Suprapubic skin (tissue), 4 donors: ENCODE measurements around the gene LIN37. TPM values are rescaled to one million over a fixed set of nuclear protein-coding genes. Genes with fewer than 3 reads are reported as not detected.

Experiments
- DNase-seq, 2 donors: peaks; one replicate each; pipeline ENCODE4 v3.0.0-alpha.2; 2019; ENCODE audit warnings: low spot score in 2 of 2
- H3K27ac ChIP-seq: fragments of 200-600 bp; sonication (generic); one replicate; pipeline ENCODE4 v1.5.1; 2019
- H3K27me3 ChIP-seq: fragments of 200-600 bp; sonication (generic); one replicate; pipeline ENCODE4 v1.5.1; 2019
- H3K36me3 ChIP-seq: fragments of 200-600 bp; sonication (generic); one replicate; pipeline ENCODE4 v1.5.1; 2019
- H3K4me1 ChIP-seq: fragments of 200-600 bp; sonication (generic); one replicate; pipeline ENCODE4 v1.5.1; 2019
- H3K4me3 ChIP-seq: fragments of 200-600 bp; sonication (generic); one replicate; pipeline ENCODE4 v1.5.1; 2019; ENCODE audit warnings: mild to moderate bottlenecking
- H3K9me3 ChIP-seq: fragments of 200-600 bp; sonication (generic); one replicate; pipeline ENCODE4 v1.5.1; 2019
- EP300 ChIP-seq: sonication (generic); formaldehyde crosslinking; IDR thresholded peaks from one replicate; pipeline ENCODE4 v1.6.1; 2017; ENCODE audit warnings: antibody characterized with exemption
- POLR2A ChIP-seq, 2 donors: fragments of 450-650 bp; IDR thresholded peaks; one replicate each; pipeline ENCODE4 v1.6.1; 2017; ENCODE audit warnings: antibody characterized with exemption in 2 of 2, mild to moderate bottlenecking in 2 of 2, moderate library complexity in 2 of 2
- POLR2AphosphoS5 ChIP-seq, 3 donors: sonication (generic); formaldehyde crosslinking; IDR thresholded peaks; one replicate each; pipeline ENCODE4 v1.6.1; 2017; ENCODE audit warnings: antibody characterized with exemption in 3 of 3
- WGBS: methylation state at CpG from one replicate; pipeline ENCODE4 v1.1.5; 2018; 5-methylcytosine and 5-hydroxymethylcytosine counted together
- total RNA-seq, 4 donors: library from RNA; depleted of rRNA; stranded (reverse); fragments of >200 nt; gene quantifications; one replicate each; pipeline ENCODE4 v1.1.0, GENCODE V29; 2016
- TF ChIP-seq, protein P1 (sequence below), 2 donors: fragments of 200-600 bp in 1 of 2; fragments of 450-650 bp in 1 of 2; sonication (generic) in 1 of 2; IDR thresholded peaks; one replicate each; pipeline ENCODE4 v1.5.1; 2016 to 2019; ENCODE audit warnings: antibody characterized with exemption in 2 of 2, mild to moderate bottlenecking in 1 of 2, moderate library complexity in 1 of 2

Gene LIN37
- total RNA-seq, 4 donors from 2014 or later, result 11.0 to 21.5 (median 20.0) TPM

DNA sequence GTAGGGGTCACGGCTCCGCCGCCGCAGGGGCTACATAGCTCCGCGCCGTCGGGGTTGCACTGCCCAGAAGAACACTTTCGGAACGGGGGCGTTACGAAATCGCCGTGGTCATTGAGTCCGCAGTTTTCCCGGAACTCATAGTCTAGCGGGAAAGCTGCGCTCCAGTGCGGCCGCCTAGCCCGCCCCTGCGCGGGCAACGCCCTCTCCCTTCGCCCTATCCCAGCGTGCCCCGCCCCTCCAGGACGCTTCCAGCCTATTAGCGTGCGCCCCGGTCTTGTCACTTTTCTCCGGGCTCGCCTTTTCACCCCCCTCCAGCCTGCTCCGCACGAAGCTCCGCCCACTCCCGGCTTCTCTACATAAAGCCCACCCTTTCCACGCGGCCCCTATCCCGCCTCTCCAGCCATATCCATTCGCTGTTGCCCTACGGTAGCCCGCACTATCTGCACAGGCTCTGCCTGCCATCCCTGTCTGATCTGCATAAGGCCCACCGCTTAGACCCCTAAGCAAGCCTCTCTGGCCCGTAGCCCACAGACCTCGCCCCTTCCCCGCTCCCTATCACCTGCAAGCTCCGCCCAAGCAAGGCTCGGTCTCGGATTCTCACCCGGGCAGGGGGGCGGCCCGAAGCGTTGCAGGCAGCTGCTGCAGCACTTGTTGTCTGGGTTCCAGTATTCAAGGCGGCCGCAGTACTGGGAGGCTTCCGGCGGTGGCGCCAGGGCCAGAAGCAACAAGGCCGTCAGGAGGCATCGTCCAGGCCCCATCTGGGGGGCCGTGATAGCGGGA lies 7.8 kb upstream of the LIN37 start:
- Histone ChIP-seq H3K4me3 (peak overlapping the region; percentile 69), H3K36me3 (peaks cover 32% of the 10 kb centered on the region), H3K4me1 (peaks cover 29% of the 10 kb centered on the region), H3K9me3 (no peaks in the 10 kb centered on the region), H3K27ac (peak overlapping the region; percentile 79), H3K27me3 (no peaks in the 10 kb centered on the region)
- peak; percentile 99 for DNase-seq
- WGBS, result under 1% methylated on average over 54 of the region's 63 CpGs
- TF ChIP-seq POLR2A (IDR thresholded peaks at IDR 0.05), result peak in 1 of 2 donors; percentile 41
- TF ChIP-seq POLR2AphosphoS5 (IDR thresholded peaks at IDR 0.05), result peak in 2 of 3 donors; percentile 65 to 86
- TF ChIP-seq, protein P1, sequence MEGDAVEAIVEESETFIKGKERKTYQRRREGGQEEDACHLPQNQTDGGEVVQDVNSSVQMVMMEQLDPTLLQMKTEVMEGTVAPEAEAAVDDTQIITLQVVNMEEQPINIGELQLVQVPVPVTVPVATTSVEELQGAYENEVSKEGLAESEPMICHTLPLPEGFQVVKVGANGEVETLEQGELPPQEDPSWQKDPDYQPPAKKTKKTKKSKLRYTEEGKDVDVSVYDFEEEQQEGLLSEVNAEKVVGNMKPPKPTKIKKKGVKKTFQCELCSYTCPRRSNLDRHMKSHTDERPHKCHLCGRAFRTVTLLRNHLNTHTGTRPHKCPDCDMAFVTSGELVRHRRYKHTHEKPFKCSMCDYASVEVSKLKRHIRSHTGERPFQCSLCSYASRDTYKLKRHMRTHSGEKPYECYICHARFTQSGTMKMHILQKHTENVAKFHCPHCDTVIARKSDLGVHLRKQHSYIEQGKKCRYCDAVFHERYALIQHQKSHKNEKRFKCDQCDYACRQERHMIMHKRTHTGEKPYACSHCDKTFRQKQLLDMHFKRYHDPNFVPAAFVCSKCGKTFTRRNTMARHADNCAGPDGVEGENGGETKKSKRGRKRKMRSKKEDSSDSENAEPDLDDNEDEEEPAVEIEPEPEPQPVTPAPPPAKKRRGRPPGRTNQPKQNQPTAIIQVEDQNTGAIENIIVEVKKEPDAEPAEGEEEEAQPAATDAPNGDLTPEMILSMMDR (IDR thresholded peaks at IDR 0.05), result no peak
- peak; percentile 17 for TF ChIP-seq EP300

DNA sequence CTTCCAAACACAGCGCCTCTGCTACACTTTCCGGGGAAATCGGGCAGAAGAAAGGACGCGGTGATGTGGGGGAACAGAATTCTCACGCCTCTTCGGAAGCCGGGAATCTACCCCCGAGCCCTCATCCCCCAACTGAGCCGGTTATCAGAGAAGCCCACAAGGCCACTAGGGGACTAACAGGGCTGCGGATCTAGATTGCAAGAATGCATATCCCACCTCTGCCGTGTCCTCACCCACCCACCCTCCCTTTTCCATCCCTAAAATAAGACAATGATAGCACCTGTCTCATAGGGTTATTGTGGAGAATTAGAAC lies 7.2 kb upstream of the LIN37 start:
- 9% methylated on average over 12 of the region's 12 CpGs for WGBS
- peaks cover 32% of the 10 kb centered on the region for H3K36me3 ChIP-seq
- H3K27me3 ChIP-seq, result no peaks in the 10 kb centered on the region
- H3K27ac ChIP-seq, result peak overlapping the region; percentile 79
- peaks cover 34% of the 10 kb centered on the region for H3K4me1 ChIP-seq
- no peaks in the 10 kb centered on the region for H3K9me3 ChIP-seq
- H3K4me3 ChIP-seq, result peak overlapping the region; percentile 69
- no peak for DNase-seq
- no peak for TF ChIP-seq EP300
- TF ChIP-seq, protein P1 (IDR thresholded peaks at IDR 0.05), result no peak
- no peak for TF ChIP-seq POLR2A (IDR thresholded peaks at IDR 0.05)
- no peak for TF ChIP-seq POLR2AphosphoS5 (IDR thresholded peaks at IDR 0.05)

DNA sequence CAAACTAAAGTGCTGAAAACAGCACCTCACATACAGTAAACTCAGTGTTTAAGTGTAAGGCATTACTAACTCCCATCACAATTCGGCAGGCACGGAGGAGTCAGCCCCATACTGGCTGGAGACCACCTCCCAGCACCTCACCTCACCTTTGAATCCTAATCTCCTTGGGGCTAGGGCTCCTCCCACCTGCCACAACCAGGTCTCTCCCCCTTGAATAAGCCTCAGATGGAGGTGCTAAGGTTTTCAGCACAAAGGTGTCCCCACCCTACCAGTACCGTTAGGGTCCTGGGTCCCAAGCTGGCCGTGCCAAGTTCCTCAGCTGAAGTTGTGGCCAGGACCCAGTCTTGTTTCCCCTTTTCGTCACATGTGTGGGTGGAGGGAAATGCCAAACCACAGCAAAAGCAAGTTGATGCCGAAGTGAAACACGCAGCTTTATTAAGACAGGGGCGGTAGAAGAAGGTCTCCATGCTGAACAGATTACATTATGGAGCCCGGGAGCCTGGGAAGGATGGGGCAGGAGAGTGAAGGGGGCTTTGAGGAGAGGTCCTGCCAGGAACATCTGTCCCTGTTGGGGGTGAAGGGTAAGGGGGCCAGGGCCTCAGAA lies 6.2 kb upstream of the LIN37 start, which contains the start of gene IGFLR1:
TSS of gene IGFLR1 (minus strand) at position 332 of the 604 bp plus-strand sequence. CDS start 1,272 bp downstream, outside the sequence.
- DNase-seq, result no peak
- Histone ChIP-seq H3K27ac (peak within 1 kb of the TSS; percentile 79), H3K27me3 (no peaks in the 10 kb centered on the region), H3K9me3 (no peaks in the 10 kb centered on the region), H3K4me3 (peak within 1 kb of the TSS; percentile 69), H3K4me1 (peaks cover 40% of the 10 kb centered on the region), H3K36me3 (peaks cover 22% of the 10 kb centered on the region)
- no peak for TF ChIP-seq EP300
- WGBS, result 80% methylated on average over 9 of the region's 9 CpGs

DNA sequence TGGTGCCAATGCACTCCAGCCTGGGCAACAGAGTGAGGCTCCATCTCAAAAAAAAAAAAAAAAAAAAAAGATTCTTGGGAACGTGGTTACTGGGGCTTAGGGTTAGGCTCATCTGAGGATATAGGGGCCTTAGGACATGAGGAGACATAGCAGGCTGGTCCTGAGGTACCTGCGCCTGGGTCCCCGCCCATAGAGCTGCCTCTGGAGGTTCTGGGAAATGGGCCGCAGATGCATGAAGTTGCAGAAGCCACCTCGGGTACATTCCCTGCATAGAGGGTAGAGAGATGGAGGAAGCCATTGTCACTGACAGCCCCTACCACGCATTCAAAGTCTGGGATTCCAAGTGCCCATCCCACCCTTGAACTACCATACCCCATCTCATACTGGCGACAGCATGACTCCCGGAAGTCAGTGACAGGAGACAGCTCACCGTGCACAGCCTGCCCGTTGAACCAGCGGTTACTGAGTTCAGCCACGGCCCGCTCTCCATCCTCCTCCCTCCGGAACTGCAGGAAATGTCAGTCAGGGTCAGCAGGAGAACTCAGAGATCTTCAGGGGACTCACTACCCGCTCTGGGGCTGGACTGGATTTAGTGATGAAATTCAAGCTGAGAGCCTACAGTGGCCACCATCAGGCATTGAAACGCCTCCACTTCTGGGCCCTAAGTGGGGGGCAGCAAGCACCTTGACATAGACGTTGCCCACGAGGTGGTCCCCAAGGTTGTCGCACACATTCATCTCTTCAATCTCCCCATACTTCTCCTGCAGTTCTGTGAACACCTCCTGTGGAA lies 4.5 kb upstream of the LIN37 start:
- DNase-seq, result no peak
- Histone ChIP-seq H3K27me3 (no peaks in the 10 kb centered on the region), H3K4me3 (peak overlapping the region; percentile 86), H3K9me3 (no peaks in the 10 kb centered on the region), H3K36me3 (peaks cover 7% of the 10 kb centered on the region), H3K27ac (no peak overlapping the region), H3K4me1 (peaks cover 48% of the 10 kb centered on the region)
- no peak for TF ChIP-seq POLR2A (IDR thresholded peaks at IDR 0.05)
- no peak for TF ChIP-seq POLR2AphosphoS5 (IDR thresholded peaks at IDR 0.05)
- TF ChIP-seq EP300, result no peak
- TF ChIP-seq, protein P1 (IDR thresholded peaks at IDR 0.05), result no peak
- 91% methylated on average over 19 of the region's 19 CpGs for WGBS

DNA sequence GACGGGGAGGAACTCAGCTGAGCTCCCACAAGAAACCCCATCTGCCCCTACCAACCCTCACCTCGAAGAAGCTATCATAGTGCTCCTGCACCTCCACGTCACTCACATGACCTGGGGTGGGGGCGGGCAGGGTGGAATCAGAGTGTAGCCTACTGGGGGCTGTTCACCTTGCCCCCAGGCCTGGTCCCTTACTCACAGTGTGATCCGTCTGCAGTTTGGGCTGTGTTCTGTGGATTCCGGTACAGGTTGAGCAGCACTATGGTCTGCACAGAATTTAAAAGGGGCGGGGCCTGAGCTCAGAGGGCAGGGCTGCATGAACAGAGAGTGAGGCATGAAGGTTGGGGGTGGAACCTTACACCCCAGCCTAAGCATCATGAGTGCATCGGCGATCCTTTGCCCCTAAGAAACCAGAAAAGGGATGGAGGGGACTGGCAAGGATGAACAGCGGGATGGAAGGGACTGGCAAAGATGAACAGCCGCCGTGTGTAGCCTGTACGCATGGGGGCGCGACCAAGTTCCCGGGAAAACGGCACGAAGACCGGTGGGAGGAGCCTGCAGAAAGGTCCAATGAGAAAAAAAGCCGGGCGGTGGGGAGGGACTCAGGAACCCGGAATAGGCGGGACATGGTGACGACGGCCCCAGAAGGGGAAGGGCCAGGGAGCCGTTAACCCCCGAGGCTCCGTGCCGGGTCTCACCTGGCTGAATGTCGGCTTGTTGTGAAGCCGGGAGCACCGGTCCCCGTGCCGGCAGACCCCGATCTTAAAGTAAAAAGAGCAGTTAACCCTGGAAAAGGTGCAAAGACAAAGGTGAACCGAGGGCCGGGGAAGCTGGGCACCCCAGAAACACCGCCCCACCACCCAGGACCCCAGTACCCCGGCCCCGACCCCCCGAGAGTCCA lies 3.7 kb upstream of the LIN37 start:
- Histone ChIP-seq H3K4me1 (peaks cover 53% of the 10 kb centered on the region), H3K27me3 (no peaks in the 10 kb centered on the region), H3K36me3 (peaks cover 5% of the 10 kb centered on the region), H3K9me3 (no peaks in the 10 kb centered on the region), H3K4me3 (peak overlapping the region; percentile 86), H3K27ac (peak overlapping the region; percentile 100)
- WGBS, result 7% methylated on average over 39 of the region's 41 CpGs
- peak; percentile 98 to 99 for DNase-seq
- TF ChIP-seq POLR2A (IDR thresholded peaks at IDR 0.05), result no peak
- no peak for TF ChIP-seq EP300
- TF ChIP-seq POLR2AphosphoS5 (IDR thresholded peaks at IDR 0.05), result peak in 1 of 3 donors; percentile 10
- TF ChIP-seq, protein P1 (IDR thresholded peaks at IDR 0.05), result peak in 1 of 2 donors; percentile 27
